ENCODE results near the gene POLR3H. TPM values are rescaled to one million over a fixed set of nuclear protein-coding genes. Genes with fewer than 3 reads are reported as not detected.

POLR3H gene
- total RNA-seq, 2 donors from 2014 or later, result 30.1 to 32.6 TPM

- Histone ChIP-seq H3K27ac (ENCODE audit: low read depth, low read length) (peak overlapping the region; percentile 45), H3K36me3 (ENCODE audit: control insufficient read depth, insufficient read depth, low read length) (peaks cover 5% of the 10 kb centered on the region), H3K9me3 (ENCODE audit: control insufficient read depth, low read length) (no peaks in the 10 kb centered on the region), H3K4me3 (ENCODE audit: low read length) (peak overlapping the region; percentile 56), H3K4me1 (ENCODE audit: control insufficient read depth, insufficient read depth, low read length) (no peaks in the 10 kb centered on the region), H3K27me3 (ENCODE audit: control insufficient read depth, insufficient read depth, low read length, poor library complexity, severe bottlenecking) (no peaks in the 10 kb centered on the region), H3K9ac (ENCODE audit: extremely low read depth, low read length, poor library complexity, severe bottlenecking) (no peak overlapping the region)
- 51 to 54% methylated on average over 15 to 19 of the region's 21 CpGs for whole genome bisulfite sequencing, 2 experiments (ENCODE audit: insufficient coverage in 1 of 2, insufficient read length in 1 of 2)
- H3K4me1 Mint-ChIP-seq, result peaks cover 29% of the 10 kb centered on the region
- peaks cover 6% of the 10 kb centered on the region for H3K27me3 Mint-ChIP-seq (ENCODE audit: insufficient read depth)
- no peak for TF ChIP-seq CTCF (conservative IDR thresholded peaks at IDR 0.05)
- H3K9me3 Mint-ChIP-seq, result no peaks in the 10 kb centered on the region
- H3K4me3 Mint-ChIP-seq, result peak overlapping the region; percentile 88
- peak overlapping the region; percentile 82 for H3K27ac Mint-ChIP-seq
- no peak for DNase-seq
- peaks cover 8% of the 10 kb centered on the region for H3K36me3 Mint-ChIP-seq (ENCODE audit: low read depth)
These were observed 604 bp upstream of the POLR3H start for GRCh38 chr22:41544671-41545476.

- Histone ChIP-seq H3K9me3 (ENCODE audit: control insufficient read depth, low read length) (no peaks in the 10 kb centered on the region), H3K9ac (ENCODE audit: extremely low read depth, low read length, poor library complexity, severe bottlenecking) (no peak overlapping the region), H3K4me3 (ENCODE audit: low read length) (no peak overlapping the region), H3K27me3 (ENCODE audit: control insufficient read depth, insufficient read depth, low read length, poor library complexity, severe bottlenecking) (no peaks in the 10 kb centered on the region), H3K4me1 (ENCODE audit: control insufficient read depth, insufficient read depth, low read length) (no peaks in the 10 kb centered on the region), H3K36me3 (ENCODE audit: control insufficient read depth, insufficient read depth, low read length) (peaks cover 14% of the 10 kb centered on the region), H3K27ac (ENCODE audit: low read depth, low read length) (no peak overlapping the region)
- no peak for DNase-seq
- no peak for TF ChIP-seq CTCF (conservative IDR thresholded peaks at IDR 0.05)
- Mint-ChIP-seq H3K4me1 (peaks cover 25% of the 10 kb centered on the region), H3K36me3 (ENCODE audit: low read depth) (peaks cover 22% of the 10 kb centered on the region), H3K27ac (no peak overlapping the region), H3K27me3 (ENCODE audit: insufficient read depth) (peaks cover 6% of the 10 kb centered on the region), H3K9me3 (no peaks in the 10 kb centered on the region), H3K4me3 (peak overlapping the region; percentile 88)
- WGBS, 2 experiments (ENCODE audit: insufficient coverage in 1 of 2, insufficient read length in 1 of 2), result 93 to 100% methylated on average over 1 to 4 of the region's 4 CpGs
These were observed 2.0 kb downstream of the POLR3H start for GRCh38 chr22:41542224-41542623.

GRCh38 chr22:41541484-41541883, 2.8 kb downstream of the POLR3H start:
- Mint-ChIP-seq H3K27ac (no peak overlapping the region), H3K4me3 (no peak overlapping the region), H3K36me3 (ENCODE audit: low read depth) (peaks cover 25% of the 10 kb centered on the region), H3K27me3 (ENCODE audit: insufficient read depth) (peaks cover 3% of the 10 kb centered on the region), H3K9me3 (no peaks in the 10 kb centered on the region), H3K4me1 (peaks cover 25% of the 10 kb centered on the region)
- no peak for TF ChIP-seq CTCF (conservative IDR thresholded peaks at IDR 0.05)
- H3K27ac ChIP-seq (ENCODE audit: low read depth, low read length), result no peak overlapping the region
- H3K27me3 ChIP-seq (ENCODE audit: control insufficient read depth, insufficient read depth, low read length, poor library complexity, severe bottlenecking), result no peaks in the 10 kb centered on the region
- no peak for DNase-seq
- WGBS, 2 experiments (ENCODE audit: insufficient coverage in 1 of 2, insufficient read length in 1 of 2), result 94 to 97% methylated on average over 3 of the region's 3 CpGs
- no peak overlapping the region for H3K4me3 ChIP-seq (ENCODE audit: low read length)
- no peak overlapping the region for H3K9ac ChIP-seq (ENCODE audit: extremely low read depth, low read length, poor library complexity, severe bottlenecking)
- H3K36me3 ChIP-seq (ENCODE audit: control insufficient read depth, insufficient read depth, low read length), result peaks cover 14% of the 10 kb centered on the region
- H3K9me3 ChIP-seq (ENCODE audit: control insufficient read depth, low read length), result no peaks in the 10 kb centered on the region
- no peaks in the 10 kb centered on the region for H3K4me1 ChIP-seq (ENCODE audit: control insufficient read depth, insufficient read depth, low read length)
